DND-41 (cell line): ENCODE data around the gene LRRC70.
A peak's percentile ranks its signal among the peaks of the same experiment; 100 is the strongest.

Experiments used
- ATAC-seq: fragments of 200-7000 bp; cut with Tn5 transposase; 3 replicates; pipeline ENCODE4 v1.9.1; 2021; ENCODE audit warnings: low read depth; ENCODE audit not compliant: insufficient read depth
- DNase-seq: peaks from one replicate; pipeline ENCODE4 v3.0.0-alpha.2; 2020
- H2AFZ ChIP-seq: 2 replicates; pipeline ENCODE4 v1.6.0; 2012; ENCODE audit warnings: low read depth, low read length
- H3K27ac ChIP-seq: 2 replicates; pipeline ENCODE4 v1.5.1; 2012; ENCODE audit warnings: low read length, inconsistent platforms
- H3K27me3 ChIP-seq: fragments of 200-600 bp; sonication (generic); 2 replicates; pipeline ENCODE4 v1.6.0; 2012; ENCODE audit warnings: low read length, mild to moderate bottlenecking, inconsistent platforms; ENCODE audit not compliant: insufficient read depth, poor library complexity
- H3K36me3 ChIP-seq: 2 replicates; pipeline ENCODE4 v1.5.1; 2012; ENCODE audit warnings: low read length, inconsistent platforms; ENCODE audit not compliant: insufficient read depth
- H3K4me1 ChIP-seq: 2 replicates; pipeline ENCODE4 v1.5.1; 2012; ENCODE audit warnings: mild to moderate bottlenecking, low read length; ENCODE audit not compliant: insufficient read depth
- H3K4me2 ChIP-seq: 2 replicates; pipeline ENCODE4 v1.6.0; 2012; ENCODE audit warnings: mild to moderate bottlenecking, moderate library complexity, low read length, inconsistent platforms; ENCODE audit not compliant: insufficient read depth
- H3K4me3 ChIP-seq, 2 experiments: fragments of 200-600 bp in 1 of 2; shearing (Covaris generic) in 1 of 2; 2 replicates each; pipeline ENCODE4 v1.5.1; 2012 to 2016; ENCODE audit warnings: inconsistent platforms in 2 of 2, low read length in 2 of 2, mild to moderate bottlenecking in 2 of 2, low read depth in 1 of 2, moderate library complexity in 1 of 2
- H3K79me2 ChIP-seq: 2 replicates; pipeline ENCODE4 v1.6.0; 2012; ENCODE audit warnings: low read length, inconsistent platforms; ENCODE audit not compliant: insufficient read depth
- H3K9ac ChIP-seq: 2 replicates; pipeline ENCODE4 v1.6.0; 2012; ENCODE audit warnings: low read depth, mild to moderate bottlenecking, inconsistent platforms, low read length, moderate library complexity
- H3K9me3 ChIP-seq: 2 replicates; pipeline ENCODE4 v1.5.1; 2012; ENCODE audit warnings: low read length, moderate library complexity, mild to moderate bottlenecking, inconsistent platforms; ENCODE audit not compliant: insufficient read depth, severe bottlenecking
- H4K20me1 ChIP-seq: 2 replicates; pipeline ENCODE4 v1.6.0; 2012; ENCODE audit warnings: low read length; ENCODE audit not compliant: insufficient read depth
- EZH2 ChIP-seq: IDR thresholded peaks from 3 replicates; pipeline ENCODE4 v1.6.1; 2012; ENCODE audit warnings: borderline replicate concordance, low read depth, mild to moderate bottlenecking, moderate library complexity, low read length, inconsistent platforms; ENCODE audit not compliant: severe bottlenecking
- TF ChIP-seq, protein P1 (sequence below): IDR thresholded peaks from 2 replicates; pipeline ENCODE4 v1.5.1; 2012; ENCODE audit warnings: borderline replicate concordance, low read length, moderate library complexity, mild to moderate bottlenecking; ENCODE audit not compliant: poor library complexity, severe bottlenecking; ENCODE audit errors: extremely low read depth

Gene LRRC70, protein sequence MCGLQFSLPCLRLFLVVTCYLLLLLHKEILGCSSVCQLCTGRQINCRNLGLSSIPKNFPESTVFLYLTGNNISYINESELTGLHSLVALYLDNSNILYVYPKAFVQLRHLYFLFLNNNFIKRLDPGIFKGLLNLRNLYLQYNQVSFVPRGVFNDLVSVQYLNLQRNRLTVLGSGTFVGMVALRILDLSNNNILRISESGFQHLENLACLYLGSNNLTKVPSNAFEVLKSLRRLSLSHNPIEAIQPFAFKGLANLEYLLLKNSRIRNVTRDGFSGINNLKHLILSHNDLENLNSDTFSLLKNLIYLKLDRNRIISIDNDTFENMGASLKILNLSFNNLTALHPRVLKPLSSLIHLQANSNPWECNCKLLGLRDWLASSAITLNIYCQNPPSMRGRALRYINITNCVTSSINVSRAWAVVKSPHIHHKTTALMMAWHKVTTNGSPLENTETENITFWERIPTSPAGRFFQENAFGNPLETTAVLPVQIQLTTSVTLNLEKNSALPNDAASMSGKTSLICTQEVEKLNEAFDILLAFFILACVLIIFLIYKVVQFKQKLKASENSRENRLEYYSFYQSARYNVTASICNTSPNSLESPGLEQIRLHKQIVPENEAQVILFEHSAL

DNA sequence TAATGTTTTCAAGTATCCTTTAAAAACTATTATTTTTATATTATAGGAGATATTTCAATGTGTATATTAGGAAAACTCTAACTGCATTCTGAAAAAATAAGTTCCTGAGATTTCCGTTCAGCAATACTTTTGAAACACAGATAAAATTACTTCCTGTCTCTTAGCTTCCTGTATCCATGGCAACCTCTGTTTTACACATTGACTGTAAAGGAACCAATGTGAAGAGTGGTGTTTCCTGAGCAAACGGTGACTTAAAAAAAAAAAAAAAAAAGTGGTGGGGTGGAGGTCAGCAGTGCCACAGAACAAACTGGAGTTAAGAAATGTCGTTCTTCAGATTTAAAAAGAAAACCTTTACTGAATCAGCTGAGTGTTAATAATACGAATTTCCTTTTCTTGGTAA, at the start of gene LRRC70:
Gene LRRC70 (plus strand): TSS at position 280 of the 400 bp plus-strand sequence. CDS start 620 bp downstream, outside the sequence.
- H4K20me1 ChIP-seq: no peaks in the 10 kb centered on the region
- no peak within 1 kb of the TSS for H2AFZ ChIP-seq
- peak; percentile 98 for ATAC-seq
- peaks cover 14% of the 10 kb centered on the region for H3K4me1 ChIP-seq
- H3K4me2 ChIP-seq: peak within 1 kb of the TSS; percentile 59
- H3K9ac ChIP-seq: no peak within 1 kb of the TSS; the same call in 1 of the 2 replicates
- no peaks in the 10 kb centered on the region for H3K9me3 ChIP-seq
- no peaks in the 10 kb centered on the region for H3K27me3 ChIP-seq
- TF ChIP-seq, protein P1, sequence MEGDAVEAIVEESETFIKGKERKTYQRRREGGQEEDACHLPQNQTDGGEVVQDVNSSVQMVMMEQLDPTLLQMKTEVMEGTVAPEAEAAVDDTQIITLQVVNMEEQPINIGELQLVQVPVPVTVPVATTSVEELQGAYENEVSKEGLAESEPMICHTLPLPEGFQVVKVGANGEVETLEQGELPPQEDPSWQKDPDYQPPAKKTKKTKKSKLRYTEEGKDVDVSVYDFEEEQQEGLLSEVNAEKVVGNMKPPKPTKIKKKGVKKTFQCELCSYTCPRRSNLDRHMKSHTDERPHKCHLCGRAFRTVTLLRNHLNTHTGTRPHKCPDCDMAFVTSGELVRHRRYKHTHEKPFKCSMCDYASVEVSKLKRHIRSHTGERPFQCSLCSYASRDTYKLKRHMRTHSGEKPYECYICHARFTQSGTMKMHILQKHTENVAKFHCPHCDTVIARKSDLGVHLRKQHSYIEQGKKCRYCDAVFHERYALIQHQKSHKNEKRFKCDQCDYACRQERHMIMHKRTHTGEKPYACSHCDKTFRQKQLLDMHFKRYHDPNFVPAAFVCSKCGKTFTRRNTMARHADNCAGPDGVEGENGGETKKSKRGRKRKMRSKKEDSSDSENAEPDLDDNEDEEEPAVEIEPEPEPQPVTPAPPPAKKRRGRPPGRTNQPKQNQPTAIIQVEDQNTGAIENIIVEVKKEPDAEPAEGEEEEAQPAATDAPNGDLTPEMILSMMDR: no peak
- no peak for TF ChIP-seq EZH2
- H3K79me2 ChIP-seq: no peaks in the 10 kb centered on the region
- H3K27ac ChIP-seq: peak within 1 kb of the TSS; percentile 35; the same call in 1 of the 2 replicates
- H3K36me3 ChIP-seq: peaks cover 10% of the 10 kb centered on the region
- H3K4me3 ChIP-seq: peak within 1 kb of the TSS in 1 of 2 experiments; percentile 22; a peak in 1 of 4 replicates
- DNase-seq: no peak

DNA sequence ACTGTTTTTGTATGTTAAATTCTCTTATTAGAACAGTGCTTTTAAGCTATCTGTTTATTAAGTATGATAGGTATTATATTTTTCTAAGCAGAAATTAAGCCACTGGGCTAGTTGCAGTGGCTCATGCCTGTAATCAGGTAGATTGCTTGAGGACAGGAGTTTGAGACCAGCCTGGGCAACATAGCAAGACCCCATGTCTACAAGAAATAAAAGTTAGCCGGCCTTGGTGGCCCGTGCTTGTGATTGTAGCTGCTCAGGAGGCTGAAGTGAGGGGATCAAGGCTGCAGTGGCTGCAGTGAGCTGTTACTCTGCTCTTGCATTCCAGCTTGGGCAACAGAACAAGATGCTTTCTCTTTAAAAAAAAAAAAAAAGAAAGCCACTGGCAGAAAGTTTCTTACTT, 45.0 kb upstream of the LRRC70 start:
- no peaks in the 10 kb centered on the region for H4K20me1 ChIP-seq
- no peak overlapping the region for H3K4me3 ChIP-seq
- no peak overlapping the region for H3K27ac ChIP-seq
- no peak overlapping the region for H3K9ac ChIP-seq
- TF ChIP-seq, protein P1: no peak
- TF ChIP-seq EZH2: no peak
- H3K36me3 ChIP-seq: peaks cover 34% of the 10 kb centered on the region
- no peaks in the 10 kb centered on the region for H3K4me1 ChIP-seq
- H3K79me2 ChIP-seq: no peaks in the 10 kb centered on the region
- H3K4me2 ChIP-seq: no peak overlapping the region
- H3K9me3 ChIP-seq: no peaks in the 10 kb centered on the region
- DNase-seq (no peak), ATAC-seq (no peak)
- no peak overlapping the region for H2AFZ ChIP-seq
- H3K27me3 ChIP-seq: no peaks in the 10 kb centered on the region

DNA sequence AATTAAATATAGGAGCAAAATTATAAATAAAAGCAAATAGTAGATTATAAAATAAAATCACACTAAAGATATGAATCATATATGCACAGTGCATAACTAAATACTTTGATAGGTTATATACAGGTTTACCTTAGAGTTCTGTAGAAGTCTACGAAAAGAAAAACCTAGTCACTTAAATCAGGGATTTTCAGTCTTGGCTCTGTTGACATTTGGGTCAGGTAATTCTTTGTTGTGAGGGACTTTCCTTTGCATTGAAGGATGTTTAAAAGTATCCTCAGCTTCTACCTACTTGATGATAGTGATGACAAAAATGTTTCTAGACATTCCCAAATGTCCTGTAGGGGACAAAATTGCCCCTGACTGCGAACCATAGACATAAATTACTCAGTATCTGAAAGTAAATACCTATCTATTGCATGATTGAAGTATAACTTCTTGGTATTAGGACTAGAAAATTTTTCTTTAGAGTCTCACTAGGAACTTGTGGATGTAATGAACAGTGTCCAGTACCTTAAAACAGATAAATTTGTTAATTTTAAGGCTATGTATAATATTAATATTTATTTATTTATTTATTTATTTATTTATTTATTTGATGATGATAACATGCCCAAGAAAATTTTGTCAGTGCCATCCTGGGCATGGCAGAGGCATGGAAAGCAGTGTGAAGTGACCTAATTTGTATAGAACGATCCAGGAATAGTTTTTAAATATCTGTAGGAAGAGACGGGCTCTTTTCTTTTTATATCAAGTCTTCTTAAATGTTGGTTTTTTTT, 44.0 kb upstream of the LRRC70 start:
- Histone ChIP-seq H2AFZ (no peak overlapping the region), H3K4me1 (no peaks in the 10 kb centered on the region), H3K9ac (no peak overlapping the region), H3K36me3 (peaks cover 36% of the 10 kb centered on the region), H3K27me3 (no peaks in the 10 kb centered on the region), H4K20me1 (no peaks in the 10 kb centered on the region), H3K79me2 (no peaks in the 10 kb centered on the region), H3K27ac (no peak overlapping the region), H3K9me3 (no peaks in the 10 kb centered on the region), H3K4me2 (no peak overlapping the region), H3K4me3 (no peak overlapping the region)
- ATAC-seq (no peak), DNase-seq (no peak)
- TF ChIP-seq, protein P1: no peak
- no peak for TF ChIP-seq EZH2
